Subcutaneous adipose tissue (tissue), 4 donors: ENCODE measurements around the gene ADI1. TPM values are rescaled to one million over a fixed set of nuclear protein-coding genes. Genes with fewer than 3 reads are reported as not detected.

ENCODE experiments used
- total RNA-seq, 4 donors: library from RNA; depleted of rRNA; stranded (reverse); fragments of >200 nt; gene quantifications; one replicate each; pipeline ENCODE4 v1.1.0, GENCODE V29; 2016
- TF ChIP-seq, protein P1 (sequence below): fragments of 450-650 bp; IDR thresholded peaks from one replicate; pipeline ENCODE4 v1.5.1; 2016; ENCODE audit warnings: low read depth, mild to moderate bottlenecking, control low read depth, antibody characterized with exemption, moderate library complexity

ADI1 gene
- total RNA-seq, 4 donors from 2014 or later: 40.6 to 92.4 (median 77.6) TPM

DNA sequence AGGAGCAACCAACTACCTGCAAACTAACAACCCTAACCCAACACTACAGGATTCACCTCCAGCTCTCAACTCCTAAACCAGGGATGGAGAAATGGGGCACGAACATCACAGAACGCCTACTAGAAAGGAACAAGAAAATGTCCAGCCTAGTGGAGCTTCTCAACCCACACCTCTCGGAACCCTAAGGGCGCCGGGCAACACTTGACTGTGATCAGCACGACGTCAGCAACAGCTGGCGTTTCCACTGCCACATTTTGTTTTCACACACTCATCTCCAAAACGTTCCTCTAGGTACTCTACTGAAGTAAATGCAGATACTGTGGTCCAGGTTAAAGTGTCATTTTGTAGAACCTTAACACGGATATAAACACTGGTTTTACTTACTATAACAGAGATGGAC is 34.6 kb upstream of the ADI1 start:
- TF ChIP-seq, protein P1, sequence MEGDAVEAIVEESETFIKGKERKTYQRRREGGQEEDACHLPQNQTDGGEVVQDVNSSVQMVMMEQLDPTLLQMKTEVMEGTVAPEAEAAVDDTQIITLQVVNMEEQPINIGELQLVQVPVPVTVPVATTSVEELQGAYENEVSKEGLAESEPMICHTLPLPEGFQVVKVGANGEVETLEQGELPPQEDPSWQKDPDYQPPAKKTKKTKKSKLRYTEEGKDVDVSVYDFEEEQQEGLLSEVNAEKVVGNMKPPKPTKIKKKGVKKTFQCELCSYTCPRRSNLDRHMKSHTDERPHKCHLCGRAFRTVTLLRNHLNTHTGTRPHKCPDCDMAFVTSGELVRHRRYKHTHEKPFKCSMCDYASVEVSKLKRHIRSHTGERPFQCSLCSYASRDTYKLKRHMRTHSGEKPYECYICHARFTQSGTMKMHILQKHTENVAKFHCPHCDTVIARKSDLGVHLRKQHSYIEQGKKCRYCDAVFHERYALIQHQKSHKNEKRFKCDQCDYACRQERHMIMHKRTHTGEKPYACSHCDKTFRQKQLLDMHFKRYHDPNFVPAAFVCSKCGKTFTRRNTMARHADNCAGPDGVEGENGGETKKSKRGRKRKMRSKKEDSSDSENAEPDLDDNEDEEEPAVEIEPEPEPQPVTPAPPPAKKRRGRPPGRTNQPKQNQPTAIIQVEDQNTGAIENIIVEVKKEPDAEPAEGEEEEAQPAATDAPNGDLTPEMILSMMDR: no peak

GRCh38 chr2:3547915-3548314 is 28.6 kb upstream of the ADI1 start:
- TF ChIP-seq, protein P1: no peak

- TF ChIP-seq, protein P1: no peak
These were observed 26.6 kb upstream of the ADI1 start for GRCh38 chr2:3545788-3546478.

GRCh38 chr2:3543023-3543683 is 23.8 kb upstream of the ADI1 start:
- TF ChIP-seq, protein P1: no peak

GRCh38 chr2:3542107-3542506 is 22.8 kb upstream of the ADI1 start:
- TF ChIP-seq, protein P1: no peak

DNA sequence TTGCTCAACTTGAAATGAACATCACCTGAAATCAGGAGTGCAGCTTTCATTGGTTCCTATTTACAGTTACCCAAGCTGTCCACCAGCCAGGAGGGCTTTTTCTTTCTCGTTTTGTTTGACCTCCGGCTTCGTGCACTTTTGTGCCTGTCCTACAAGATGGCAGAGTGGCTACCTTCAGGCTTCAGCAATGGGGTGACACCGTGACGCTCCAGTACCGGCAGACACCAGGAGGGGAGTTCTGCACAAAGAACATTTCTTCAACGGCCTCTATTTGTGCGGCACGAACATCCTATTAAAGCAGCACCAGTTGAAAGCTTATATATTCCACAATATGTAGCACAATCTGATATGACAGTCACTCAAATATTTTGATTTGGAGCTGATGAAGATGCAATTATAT is 20.5 kb upstream of the ADI1 start:
- TF ChIP-seq, protein P1: no peak

GRCh38 chr2:3536682-3537632 is 17.6 kb upstream of the ADI1 start:
- TF ChIP-seq, protein P1: no peak
